Activated T-helper 1 cell treated with Interleukin-2 at 50 U/mL for 16 hours (primary cell): ENCODE measurements around the gene FCGR2B.
"Not testable (repeated sequence)": the region's sequence is repeated elsewhere in the genome, so short reads cannot be mapped to it uniquely, and the experiment has no call there.

Experiments
- DNase-seq: peaks from one replicate; pipeline ENCODE4 v3.0.0-alpha.2; 2020; ENCODE audit warnings: low read depth

FCGR2B gene

DNA sequence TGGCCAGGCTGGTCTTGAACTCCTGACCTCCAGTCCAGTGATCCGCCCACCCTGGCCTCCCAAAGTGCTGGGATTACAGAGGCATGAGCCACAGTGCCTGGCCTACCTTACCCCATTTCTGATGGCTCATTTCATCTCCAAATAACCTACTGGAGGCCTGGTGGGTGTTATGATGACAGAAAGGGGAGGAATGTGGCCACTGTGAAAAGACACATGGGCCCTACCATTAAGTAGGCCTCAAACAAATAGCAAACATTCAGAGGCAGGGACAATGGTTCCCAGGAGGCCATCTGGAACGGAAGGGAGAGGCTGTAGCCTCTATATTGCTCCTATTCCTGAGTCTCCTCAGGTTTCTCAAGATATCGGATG lies 43.2 kb downstream of the FCGR2B start:
- no peak for DNase-seq

DNA sequence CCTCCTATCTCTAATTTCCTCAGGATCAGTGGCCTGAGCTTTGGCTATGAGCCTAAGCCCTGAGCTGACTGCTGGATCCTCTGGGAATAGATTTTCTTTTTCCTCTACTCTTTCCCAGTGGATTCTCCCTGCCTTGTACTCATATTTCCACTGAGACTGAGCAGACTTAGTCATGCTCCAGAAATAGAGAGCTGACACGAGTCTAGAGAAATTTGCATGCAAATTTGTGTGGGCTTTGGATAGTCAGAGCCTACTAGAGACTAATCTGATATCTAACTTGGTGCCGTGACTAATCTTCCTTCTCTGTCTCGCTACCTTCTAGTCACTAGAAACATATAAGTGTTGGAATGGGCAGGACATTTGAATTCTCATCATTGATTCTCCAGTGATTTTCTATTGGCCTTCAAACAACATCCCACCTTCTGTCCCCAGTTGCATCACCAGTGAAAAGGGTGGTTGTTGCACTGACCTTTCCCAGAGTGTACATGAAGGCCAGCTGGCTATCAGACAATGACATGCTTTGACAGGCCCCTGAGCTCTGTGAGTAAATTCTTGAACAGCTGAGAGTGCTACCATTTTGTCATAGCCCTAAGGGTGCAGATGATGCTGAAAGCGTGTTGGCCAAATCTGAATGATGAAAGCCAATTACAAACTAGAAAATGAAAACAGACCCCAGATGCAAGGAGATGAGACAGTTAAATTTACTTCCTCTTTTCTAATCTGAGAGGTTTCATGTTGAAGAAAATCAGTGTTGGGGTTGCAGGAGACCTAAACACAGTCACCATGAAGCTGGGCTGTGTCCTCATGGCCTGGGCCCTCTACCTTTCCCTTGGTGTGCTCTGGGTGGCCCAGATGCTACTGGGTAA lies 43.8 kb downstream of the FCGR2B start, which contains the start of gene FCRLA:
TSS of gene FCRLA (plus strand) at position 748 of the 866 bp plus-strand sequence. CDS start at position 784, 36 bp downstream.
- no peak for DNase-seq

DNA sequence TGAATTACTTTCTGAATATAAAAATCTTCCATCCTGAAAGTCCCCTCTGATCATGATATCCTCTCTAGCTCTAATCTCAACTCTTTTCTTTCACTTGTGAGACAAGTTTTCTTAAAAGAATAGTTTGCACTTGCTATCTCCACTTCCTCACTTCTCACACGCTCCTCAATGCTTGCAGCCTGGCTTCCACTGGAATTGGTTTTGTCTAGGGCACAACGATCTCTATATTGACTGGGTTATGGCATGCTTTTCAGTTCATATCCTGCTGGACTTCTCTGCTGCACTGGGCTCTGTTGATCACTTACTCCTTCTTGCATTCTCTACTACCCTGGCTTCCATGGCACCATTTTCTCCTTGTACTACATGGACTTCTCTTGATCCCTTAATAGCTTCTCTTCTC lies 44.6 kb downstream of the FCGR2B start:
- no peak for DNase-seq

DNA sequence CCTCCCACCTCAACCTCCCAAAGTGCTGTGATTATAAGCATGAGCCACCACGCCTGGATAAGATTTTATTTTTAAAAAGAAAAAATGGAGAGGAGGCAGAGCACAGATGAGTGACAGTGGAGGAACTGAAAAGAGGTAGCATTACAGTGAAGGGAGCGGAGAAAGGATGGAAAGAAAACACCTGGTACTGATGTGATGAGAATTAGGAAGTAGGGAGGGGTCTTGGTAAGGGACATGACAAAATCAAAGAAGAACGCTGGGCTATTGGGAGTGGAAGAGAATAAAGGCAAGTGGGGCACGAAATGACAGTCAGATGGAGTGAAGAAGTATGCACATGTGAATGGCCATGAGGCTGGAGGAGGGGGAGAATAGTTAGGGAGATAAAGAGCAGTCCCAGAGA lies 46.4 kb downstream of the FCGR2B start:
- no peak for DNase-seq

DNA sequence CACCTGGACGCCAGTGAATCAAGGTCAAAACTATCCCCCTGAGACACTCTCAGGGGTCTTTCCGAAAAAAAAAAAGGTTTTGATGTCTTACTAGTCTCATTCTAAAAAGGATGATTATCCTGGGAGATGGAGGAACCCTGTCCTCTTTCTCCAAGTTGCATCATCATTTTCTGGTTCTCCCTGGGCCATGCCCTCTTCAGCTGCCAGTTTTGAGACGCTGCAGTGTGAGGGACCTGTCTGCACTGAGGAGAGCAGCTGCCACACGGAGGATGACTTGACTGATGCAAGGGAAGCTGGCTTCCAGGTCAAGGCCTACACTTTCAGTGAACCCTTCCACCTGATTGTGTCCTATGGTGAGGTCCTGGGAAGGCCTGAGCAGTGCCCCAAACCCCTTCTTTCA lies 47.6 kb downstream of the FCGR2B start:
- no peak for DNase-seq

DNA sequence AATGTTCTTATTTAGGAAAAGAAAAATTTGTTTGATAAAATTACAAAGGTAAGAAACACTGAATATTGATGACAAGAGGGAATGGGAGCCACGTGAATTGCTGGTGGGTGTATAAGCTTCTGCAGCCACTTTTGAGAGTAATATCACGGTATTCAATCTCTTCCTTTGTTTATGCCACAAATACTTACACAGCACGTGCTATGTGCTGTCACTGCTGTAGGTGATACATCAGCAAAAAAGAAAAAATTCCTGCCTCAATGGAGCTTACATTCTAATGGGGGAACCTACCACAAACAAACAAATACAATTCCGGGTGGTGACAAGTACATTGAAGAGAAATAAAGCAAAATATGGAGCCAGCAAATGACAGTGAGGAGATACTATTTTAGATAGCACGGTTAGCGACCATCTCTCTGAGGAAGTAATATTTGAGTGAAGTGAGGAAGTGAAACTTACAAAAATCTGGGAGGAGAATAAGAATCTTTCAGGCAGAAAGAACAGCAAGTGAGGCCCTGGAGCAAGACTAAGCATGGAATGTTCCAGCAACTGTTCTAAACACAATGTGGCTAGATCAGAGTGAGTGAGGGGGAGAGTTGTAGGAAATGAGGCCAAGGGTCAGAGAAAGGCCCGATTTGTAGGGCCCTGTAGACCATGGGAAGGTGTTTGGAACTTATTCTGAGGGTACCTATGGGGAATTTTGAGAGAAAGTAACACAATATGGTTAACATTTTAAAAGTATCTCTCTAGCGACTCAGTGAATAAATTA lies 55.8 kb downstream of the FCGR2B start:
- DNase-seq = no peak

DNA sequence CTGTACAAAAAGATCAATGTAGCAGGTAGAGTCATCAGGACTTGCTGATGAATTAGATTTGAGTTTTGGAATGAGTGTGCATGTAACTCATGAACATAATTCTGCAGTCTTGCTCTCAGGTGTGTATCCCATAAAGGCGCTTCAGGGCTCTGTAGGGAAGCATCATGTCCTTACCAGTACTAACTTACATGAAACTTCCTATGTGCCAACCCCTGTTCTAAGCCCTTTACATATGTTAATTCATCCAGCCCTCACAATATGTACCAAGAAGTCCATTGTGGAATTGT lies 56.3 kb downstream of the FCGR2B start:
- DNase-seq = no peak

DNA sequence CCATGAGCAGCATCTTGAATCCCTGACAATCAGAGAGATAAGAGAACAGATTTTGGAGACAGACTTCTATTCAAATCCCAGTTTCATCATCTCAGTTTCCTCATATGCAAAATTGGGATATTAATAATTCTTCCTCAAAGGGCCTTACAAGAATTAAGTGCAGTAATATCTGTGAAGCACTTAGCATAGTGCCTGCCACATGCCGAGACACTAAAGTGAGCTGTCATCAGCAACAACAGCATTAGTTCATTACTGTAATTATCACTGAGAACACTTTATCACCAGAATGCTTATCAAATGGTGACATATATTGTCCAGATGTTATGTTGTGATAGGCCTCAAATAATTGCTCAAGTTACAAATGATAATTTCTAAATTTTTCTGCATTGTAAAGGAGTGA lies 57.5 kb downstream of the FCGR2B start:
- no peak for DNase-seq

DNA sequence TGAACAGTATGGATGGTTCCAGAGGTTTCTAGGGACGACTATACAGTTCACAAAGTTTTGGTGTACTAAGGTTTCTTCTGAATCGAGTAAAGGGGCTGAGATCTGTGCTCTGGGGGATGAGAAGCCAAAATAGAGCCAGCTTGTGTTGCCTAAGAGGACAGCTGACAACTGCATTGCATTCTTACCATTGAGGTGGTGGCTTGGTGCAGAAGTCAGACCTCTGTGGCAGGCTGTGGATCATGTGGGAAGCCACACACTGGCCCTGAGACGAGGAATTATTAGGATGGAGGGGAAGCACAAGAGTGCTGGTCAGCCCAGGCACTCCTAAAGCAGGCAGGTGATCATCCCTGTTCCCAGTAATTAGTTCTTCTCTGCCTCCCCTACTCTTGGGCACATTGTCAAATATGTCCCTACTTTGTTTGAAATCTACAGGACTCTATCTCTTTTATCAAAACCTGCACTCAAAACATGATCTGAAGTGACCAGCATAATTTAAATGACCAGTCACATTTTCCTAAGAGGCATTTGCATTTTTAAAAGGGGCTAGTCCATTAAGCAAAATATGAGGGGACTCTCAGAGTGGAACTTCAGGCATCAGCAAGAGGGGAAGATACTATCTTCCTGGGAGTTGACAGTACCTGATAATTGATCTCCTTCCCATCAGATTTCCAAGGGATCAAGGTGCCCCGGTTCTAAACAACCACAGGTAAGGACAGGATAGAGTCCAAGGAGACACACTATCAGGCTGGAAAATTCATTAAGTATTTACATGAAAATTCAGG lies 58.2 kb downstream of the FCGR2B start, which contains the start of gene FCRLB:
TSS of gene FCRLB (plus strand) at position 589 of the 782 bp plus-strand sequence. CDS start 1,129 bp downstream, outside the sequence.
- no peak for DNase-seq

DNA sequence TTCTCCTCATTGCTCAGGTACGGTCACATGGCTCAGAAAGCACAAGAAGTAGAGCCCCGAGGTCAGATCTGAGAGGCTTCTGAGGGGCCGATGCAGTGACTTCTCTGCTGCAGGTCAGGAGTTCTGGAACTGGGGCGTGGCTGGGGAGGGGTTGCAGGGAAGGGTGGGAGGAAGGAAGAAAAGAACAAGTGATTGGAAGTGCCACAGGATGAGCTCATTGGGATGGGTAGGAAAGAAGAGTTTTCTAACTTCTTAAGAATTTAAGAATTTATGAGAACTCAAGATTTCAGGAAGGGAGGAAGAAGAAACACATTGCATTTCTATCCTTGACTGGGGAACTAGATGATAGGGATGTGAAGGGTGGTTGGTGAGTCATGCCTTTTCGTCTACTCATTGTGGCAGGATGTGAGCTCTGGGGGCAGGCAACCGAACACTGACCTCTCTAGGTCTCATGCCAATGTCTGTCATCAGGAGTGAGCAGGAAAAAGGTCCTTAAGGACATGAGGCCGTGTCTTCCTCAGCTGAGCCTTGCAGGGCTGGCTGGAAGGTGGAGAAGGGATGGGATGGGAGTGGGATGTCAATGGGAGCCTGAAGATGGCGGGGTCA lies 58.9 kb downstream of the FCGR2B start:
- no peak for DNase-seq

DNA sequence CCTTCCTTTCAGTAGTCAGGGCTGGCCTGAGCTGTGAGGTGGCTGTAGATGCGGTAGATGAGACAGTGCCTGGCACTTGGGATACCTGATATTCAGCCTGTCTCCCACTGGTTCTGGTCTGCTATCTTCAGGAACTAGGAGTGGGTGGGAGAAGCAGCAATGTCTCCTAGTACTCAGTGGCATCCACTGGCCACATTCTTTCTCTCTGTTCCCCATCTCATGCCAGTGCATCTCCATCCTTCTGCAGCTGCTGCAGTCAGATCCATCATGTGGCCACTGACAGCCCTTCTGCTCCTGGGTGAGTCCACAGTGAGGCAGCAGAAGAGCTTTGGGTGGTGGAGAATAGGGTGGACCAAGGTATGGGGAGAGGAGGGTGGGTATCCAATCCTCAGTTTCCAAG lies 59.5 kb downstream of the FCGR2B start:
- no peak for DNase-seq

DNA sequence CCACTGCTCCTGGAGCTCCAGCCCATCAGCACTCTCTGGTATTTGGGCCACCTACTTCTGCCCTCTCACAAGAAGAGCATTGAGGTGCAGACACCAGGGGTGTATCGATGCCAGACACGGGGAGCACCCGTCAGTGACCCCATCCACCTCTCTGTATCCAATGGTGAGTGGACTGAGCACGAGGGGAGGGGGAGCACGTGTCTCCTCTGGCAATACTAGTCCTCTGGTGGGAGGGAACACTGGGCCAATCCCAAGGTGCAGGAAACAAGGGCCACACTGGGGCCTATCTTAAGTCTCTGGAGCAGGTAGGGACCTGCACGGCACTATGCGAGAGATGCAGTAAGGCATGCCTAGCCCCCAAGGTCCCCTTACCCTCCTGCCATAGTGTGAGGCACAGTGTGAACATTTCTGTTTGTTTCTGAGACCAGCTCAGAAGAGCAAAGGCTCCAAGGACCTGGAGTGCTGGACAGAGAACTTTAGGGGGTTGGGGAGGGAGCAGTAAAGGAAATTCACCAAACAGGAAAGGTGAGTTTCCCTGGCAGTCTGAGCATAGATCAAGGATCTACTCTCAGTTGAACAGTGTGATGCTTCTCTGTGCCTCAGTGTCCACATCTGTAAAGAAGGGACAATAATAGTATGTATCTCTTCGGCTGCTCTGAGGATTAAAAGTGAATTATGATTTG lies 60.7 kb downstream of the FCGR2B start:
- no peak for DNase-seq

DNA sequence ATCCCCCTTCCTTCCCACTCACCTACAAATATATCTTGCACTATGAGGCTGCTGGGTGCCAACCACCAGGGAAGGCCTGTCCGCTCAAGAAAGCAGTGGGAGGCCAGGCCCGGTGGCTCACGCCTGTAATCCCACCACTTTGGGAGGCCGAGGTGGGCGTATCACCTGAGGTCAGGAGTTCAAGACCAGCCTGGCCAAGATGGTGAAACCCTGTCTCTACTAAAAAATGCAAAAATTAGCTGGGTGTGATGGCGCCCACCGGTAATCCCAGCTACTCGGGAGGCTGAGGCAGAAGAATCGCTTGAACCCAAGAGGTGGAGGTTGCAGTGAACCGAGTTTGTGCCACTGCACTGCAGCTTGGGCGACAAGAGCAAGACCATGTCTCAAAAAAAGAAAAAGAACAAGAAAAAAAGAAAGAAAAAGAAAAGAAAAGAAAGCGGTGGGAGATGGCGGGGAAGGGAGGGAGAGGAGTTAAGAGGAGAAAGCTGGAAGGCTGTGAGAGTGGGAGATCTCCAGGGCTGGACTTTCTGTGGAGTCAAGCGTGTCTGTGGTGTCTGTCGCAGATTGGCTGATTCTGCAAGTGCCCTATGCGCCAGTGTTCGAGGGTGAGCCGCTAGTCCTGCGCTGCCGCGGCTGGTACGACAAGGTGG lies 62.4 kb downstream of the FCGR2B start:
- DNase-seq = not testable (repeated sequence)

DNA sequence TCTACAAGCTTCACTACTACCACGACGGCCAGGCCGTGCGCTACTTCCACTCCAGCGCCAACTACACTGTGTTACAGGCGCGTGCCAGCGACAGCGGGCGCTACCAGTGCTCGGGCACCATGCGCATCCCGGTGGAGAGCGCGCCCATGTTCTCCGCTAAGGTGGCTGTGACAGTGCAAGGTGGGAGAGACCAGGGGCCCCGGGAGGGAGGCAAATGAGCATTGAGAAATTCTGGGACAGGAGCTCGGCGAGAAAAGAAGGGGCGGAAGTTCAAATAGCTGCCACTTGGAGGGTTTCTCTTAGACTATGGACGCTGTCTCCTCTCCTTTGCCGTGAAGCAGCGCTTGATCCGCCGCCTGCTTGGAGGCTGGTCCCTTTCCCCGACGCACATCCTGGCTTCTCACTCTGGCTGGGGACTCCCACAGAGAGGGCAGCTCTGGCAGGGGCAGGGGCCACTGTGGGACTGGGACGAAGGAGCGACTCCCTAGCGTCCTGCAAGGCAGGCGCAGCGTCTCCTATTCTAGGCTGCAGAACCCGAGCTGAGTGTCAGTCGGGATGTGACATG lies 63.0 kb downstream of the FCGR2B start:
- DNase-seq = peak; percentile 9

DNA sequence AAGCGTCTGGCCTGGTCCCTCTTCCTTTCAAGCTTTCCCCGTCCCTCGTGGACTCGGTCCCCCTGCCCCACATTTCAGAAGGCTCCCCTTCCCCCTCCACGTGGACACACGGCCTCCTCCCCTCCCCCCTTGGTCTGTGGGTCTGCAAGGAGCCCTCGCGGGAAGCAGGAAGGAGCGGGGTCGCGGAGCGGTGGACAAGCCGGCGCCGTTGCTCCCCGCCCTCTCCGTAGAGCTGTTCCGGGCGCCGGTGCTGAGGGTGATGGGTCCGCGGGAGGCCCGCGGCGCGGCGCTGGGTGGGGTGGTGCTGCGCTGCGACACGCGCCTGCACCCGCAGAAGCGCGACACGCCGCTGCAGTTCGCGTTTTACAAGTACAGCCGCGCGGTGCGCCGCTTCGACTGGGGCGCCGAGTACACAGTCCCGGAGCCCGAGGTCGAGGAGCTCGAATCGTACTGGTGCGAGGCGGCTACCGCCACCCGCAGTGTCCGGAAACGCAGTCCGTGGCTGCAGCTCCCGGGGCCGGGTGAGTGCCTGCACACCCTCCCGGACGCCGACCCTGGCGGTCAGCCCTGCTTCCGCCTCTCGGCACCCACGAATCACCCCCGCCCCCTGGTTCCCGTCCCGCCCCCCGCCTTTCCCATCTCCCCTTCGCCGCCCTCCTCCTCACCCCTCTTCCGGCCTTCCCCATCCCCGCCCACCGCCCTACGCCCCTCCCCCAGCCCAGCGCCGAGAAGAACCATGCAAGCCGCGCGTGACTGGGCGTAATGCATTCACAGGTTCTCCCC lies 63.7 kb downstream of the FCGR2B start:
- peak; percentile 57 for DNase-seq

DNA sequence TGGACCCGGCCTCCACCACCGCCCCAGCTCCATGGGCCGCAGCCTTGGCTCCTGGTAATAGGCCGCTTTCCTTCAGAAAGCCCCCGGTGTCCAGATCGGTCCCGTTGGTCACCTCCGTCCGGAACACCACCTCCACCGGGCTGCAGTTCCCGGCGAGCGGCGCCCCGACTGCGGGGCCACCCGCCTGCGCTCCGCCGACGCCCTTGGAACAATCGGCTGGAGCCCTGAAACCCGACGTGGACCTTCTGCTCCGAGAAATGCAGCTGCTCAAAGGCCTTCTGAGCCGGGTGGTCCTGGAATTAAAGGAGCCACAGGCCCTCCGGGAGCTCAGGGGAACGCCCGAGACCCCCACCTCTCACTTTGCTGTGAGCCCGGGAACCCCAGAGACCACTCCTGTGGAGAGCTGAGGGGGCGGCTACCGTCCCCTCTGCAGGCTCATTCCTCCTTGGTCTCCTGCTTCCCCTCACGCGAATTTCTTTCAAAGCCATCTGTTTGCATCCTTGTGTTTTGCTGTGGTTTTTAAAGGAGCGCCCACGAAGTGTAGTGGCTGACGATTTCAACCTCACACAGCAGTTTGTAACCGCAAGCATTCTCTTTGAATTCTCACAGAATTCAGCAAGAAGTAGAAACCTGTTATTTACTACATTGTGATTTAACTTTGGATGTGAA lies 64.4 kb downstream of the FCGR2B start:
- peak; percentile 5 for DNase-seq
